GM21528 (cell line): ENCODE data around the gene MCF2L2.
A peak's percentile ranks its signal among the peaks of the same experiment; 100 is the strongest.
"Not testable (repeated sequence)": the region's sequence is repeated elsewhere in the genome, so short reads cannot be mapped to it uniquely, and the experiment has no call there.

ENCODE experiments used
- ATAC-seq: cut with Tn5 transposase; IDR thresholded peaks from one replicate; pipeline ENCODE4 v1.9.1; 2021; ENCODE audit warnings: mild to moderate bottlenecking, moderate library complexity; ENCODE audit not compliant: unreplicated experiment, low FRiP score

Gene MCF2L2

GRCh38 chr3:183446838-183447205 lies 18.4 kb upstream of the MCF2L2 start:
- ATAC-seq: no peak

- ATAC-seq: no peak
These were observed 16.3 kb upstream of the MCF2L2 start for GRCh38 chr3:183444748-183445147.

DNA sequence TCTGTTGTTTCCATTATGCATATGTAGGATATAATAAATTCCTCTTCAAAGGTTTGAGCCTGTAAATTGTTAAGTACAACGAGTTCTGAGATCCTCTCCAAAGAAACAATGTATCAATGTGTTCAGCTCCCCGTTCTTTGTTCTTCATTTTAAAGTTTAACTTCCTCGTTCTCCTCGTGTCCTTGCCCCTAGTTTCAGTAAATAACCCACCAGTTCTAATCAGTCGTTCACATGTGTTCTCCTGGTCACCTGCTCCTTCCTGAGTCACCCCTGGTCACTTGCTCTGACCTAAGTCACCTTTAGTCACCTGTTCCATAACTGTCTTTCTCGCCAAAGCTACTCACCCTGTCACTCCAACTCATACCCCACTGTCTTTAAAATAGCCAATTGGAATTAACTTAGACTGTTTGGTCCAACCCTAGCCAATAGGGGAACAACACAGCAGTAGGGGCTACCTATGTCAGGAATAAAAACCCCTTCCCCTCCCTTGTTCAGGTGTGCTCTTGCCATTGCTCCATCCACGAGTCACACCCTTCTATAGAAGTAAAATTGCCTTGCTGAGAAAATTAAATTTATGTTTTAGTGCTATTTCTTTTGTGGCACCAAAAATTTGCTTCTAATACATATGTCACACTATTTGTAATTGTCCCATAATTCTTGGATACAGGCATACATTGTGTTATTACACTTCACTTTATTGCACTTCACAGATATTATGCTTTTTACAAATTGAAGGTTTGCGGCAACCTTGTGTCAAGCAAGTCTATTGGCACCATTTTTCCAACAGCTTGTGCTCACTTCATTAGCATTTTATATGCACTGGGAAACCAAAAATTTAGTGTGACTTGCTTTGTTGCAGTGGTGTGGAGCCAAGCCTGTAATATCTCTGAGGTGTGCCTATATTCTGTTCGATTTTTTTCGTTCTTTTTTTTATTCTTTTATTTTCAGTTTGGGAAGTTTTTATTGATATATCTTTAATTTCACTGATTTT lies 15.3 kb upstream of the MCF2L2 start:
- no peak for ATAC-seq

DNA sequence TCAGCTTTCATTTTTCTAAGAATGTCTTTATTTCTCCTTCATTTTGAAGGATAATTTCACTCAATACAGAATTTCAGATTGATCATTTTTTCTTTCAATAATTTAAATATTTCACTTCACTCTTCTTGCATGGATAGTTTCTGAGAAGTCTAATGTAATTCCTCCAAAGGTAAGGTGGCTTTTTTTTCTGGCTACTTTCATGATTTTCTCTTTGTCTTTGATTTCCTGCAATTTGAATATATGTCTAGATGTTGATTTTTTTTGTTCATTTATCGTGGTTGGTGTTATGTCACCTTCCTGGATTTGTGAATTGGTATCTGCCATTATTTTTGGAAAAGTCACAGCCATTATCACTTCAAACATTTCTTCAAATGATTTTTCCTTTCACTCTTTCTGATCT lies 14.6 kb upstream of the MCF2L2 start:
- ATAC-seq: no peak

- not testable (repeated sequence) for ATAC-seq
These were observed 12.1 kb upstream of the MCF2L2 start for GRCh38 chr3:183440521-183440920.

- no peak for ATAC-seq
These were observed 11.1 kb upstream of the MCF2L2 start for GRCh38 chr3:183439515-183439914.

- ATAC-seq: no peak
These were observed 10.3 kb upstream of the MCF2L2 start for GRCh38 chr3:183438735-183439134.

GRCh38 chr3:183437666-183438564 lies 9.5 kb upstream of the MCF2L2 start:
- no peak for ATAC-seq

GRCh38 chr3:183437061-183437460 lies 8.6 kb upstream of the MCF2L2 start:
- ATAC-seq: no peak

DNA sequence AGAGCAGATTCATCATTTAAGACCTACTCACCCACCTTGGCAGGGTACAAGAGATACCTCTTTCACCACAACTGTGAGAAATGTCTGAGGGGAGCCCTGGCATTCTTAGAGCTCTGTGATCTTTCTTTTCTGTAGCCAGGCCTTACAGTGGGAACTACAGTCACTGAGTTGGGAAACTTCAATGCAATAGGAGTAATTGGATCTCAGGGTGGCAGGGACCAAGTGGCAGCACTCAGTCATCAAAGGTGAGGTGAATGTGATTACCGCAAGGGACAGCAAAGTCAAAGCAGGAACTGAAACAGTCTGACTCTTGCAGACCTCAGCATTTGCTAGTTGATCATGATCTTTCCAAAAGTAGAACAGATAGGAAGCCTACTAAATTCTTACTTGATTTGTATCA lies 7.2 kb upstream of the MCF2L2 start:
- peak; percentile 77 for ATAC-seq

DNA sequence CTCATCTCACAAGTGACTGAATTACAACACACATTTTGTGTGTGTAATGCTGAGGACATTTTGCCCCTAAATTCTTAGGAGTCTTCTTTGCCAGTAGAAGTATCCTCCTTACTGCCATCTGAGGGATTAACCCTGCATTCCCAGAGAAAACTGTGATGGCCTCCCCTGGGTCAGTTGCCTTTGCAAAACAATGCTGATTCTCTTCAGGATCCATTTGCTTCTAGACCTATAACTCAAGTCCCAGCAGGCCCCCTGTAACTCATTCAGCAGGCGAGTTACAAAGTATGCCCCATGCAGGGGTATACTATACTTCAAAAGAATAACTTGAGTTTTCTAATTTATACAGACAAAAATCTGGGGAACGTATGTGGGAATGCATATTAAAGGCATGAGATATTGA lies 6.6 kb upstream of the MCF2L2 start:
- no peak for ATAC-seq

GRCh38 chr3:183434503-183434902 lies 6.1 kb upstream of the MCF2L2 start:
- ATAC-seq: no peak

- no peak for ATAC-seq
These were observed 2.0 kb upstream of the MCF2L2 start for GRCh38 chr3:183430325-183430957.

- ATAC-seq: peak; percentile 50
These were observed 458 bp downstream of the MCF2L2 start for GRCh38 chr3:183427876-183428446.

DNA sequence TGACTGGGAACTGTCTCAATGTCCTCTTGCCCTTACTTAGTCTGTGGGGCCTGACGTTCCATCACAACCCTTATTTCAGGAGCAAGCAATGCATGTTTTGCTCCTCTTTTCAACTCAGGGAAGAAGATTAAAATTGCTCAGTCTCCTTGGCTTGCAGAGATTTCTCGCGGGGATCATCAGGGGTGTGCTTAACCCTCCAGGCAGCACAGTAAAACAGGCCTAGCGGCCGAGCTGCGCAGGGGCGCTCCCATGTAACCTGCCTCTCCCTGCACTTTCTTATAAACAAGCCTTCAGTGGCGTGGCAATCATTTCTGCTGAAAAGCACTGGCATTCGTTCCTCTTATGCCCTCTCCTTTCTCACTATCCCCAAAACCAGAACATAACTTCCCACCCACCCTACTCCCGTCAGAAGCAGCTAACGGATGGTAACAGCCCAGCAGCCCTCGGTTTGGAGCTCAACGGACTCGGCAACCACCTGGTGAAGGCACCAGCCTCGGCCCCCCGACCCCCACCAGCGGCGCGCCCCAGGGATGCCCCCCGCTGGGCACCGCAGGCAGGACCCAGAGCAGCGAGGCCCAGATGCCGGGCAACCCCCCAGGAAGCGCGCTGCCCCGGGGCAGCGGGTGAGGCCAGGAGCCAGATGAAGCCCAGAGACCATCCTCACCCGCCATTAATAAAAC lies 1.1 kb downstream of the MCF2L2 start:
- no peak for ATAC-seq

- not testable (repeated sequence) for ATAC-seq
These were observed 9.6 kb downstream of the MCF2L2 start for GRCh38 chr3:183418807-183419206.

DNA sequence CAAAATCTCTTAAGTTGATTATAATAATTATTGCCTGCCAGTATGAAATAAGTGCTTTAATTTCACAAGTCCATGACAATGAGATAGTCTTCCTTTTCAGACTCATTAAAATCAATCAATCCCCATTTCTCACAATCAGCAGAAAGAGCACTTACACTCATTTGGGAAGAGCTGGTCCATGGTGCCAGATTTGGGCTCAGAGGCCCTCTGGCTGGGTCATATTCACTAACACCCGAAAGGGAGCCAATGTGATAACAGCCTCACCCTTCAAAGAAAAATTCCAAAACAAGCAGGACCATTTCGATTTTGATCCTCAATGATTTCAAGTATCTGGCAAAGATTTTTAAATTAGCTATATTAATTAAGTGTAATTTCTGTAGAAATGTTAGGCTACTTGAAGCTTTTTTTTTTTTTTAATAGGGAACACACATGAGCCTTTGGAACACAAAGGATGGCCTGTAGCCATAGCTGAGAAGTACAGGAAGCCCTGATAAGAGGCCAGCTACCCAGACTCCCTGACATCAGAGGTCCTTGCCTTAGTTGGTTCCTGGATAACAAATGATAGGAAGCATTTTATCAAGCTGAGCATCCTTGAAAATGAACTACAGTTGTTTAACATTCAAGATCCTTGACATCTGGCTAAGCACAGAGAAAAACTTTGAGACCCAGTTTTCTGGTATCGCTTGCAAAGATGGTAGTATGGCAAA lies 17.1 kb downstream of the MCF2L2 start:
- ATAC-seq: no peak

- ATAC-seq: no peak
These were observed 17.7 kb downstream of the MCF2L2 start for GRCh38 chr3:183410759-183411158.

DNA sequence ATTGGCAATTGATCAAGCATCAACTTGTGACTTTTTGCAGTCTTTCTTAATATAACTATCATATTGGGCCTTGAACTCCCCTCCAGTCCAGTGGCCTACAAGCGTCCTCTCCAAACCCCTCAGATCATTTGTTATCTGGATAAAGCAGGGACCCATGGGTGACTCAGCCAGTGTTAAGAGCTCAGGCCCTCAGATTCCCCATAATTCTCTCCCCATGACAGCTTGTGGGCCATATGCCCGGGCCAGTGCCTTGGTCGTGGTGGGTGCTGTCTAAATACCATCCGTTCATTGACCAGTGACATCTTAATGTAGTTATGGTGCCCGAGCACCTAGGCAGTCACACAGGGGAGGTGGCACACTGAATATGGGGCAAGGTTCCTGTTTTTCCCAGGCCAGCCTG lies 18.1 kb downstream of the MCF2L2 start:
- ATAC-seq: no peak
